Measurements from ENCODE around the gene MAP3K20. TPM values are rescaled to one million over a fixed set of nuclear protein-coding genes. Genes with fewer than 3 reads are reported as not detected.
A peak's percentile ranks its signal among the peaks of the same experiment; 100 is the strongest.

The MAP3K20 gene
- total RNA-seq, 1 experiment from 2014 or later, result 15.2 TPM

- POLR2A ChIA-PET, result no interaction called here
- H3K4me1 Mint-ChIP-seq, result peaks cover 11% of the 10 kb centered on the region
- H3K27me3 Mint-ChIP-seq (ENCODE audit: low read depth), result peaks cover under 1% of the 10 kb centered on the region
- H3K9me3 Mint-ChIP-seq, result peaks cover 7% of the 10 kb centered on the region
- CTCF ChIA-PET, result interaction anchor here (3.5 kb wide), 1 partner anchor 11 kb away, joined by 13 read pairs; no protein-coding TSS in a partner anchor
- no peak for TF ChIP-seq MAX (CRISPR knock-in tag; IDR thresholded peaks at IDR 0.05)
- TF ChIP-seq NFATC4 (CRISPR knock-in tag; IDR thresholded peaks at IDR 0.05), result no peak
- no peak for TF ChIP-seq ATF2 (CRISPR knock-in tag; IDR thresholded peaks at IDR 0.05; ENCODE audit: borderline replicate concordance, low read depth)
- no peak for TF ChIP-seq ZNF317 (CRISPR knock-in tag; IDR thresholded peaks at IDR 0.05; ENCODE audit: borderline replicate concordance, low read depth)
- no peak for TF ChIP-seq MYBL2 (CRISPR knock-in tag; IDR thresholded peaks at IDR 0.05)
- TF ChIP-seq MXD4 (CRISPR knock-in tag; IDR thresholded peaks at IDR 0.05; ENCODE audit: borderline replicate concordance), result no peak
- no peak for TF ChIP-seq RELA (CRISPR knock-in tag; IDR thresholded peaks at IDR 0.05; ENCODE audit: borderline replicate concordance)
- TF ChIP-seq, protein P1, sequence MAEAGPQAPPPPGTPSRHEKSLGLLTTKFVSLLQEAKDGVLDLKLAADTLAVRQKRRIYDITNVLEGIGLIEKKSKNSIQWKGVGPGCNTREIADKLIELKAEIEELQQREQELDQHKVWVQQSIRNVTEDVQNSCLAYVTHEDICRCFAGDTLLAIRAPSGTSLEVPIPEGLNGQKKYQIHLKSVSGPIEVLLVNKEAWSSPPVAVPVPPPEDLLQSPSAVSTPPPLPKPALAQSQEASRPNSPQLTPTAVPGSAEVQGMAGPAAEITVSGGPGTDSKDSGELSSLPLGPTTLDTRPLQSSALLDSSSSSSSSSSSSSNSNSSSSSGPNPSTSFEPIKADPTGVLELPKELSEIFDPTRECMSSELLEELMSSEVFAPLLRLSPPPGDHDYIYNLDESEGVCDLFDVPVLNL (CRISPR knock-in tag; IDR thresholded peaks at IDR 0.05; ENCODE audit: borderline replicate concordance, low read depth), result no peak
- no peak for TF ChIP-seq JUN (CRISPR knock-in tag; IDR thresholded peaks at IDR 0.05)
- TF ChIP-seq CREB1 (CRISPR knock-in tag; IDR thresholded peaks at IDR 0.05), result no peak
- no peak for TF ChIP-seq TP53 (CRISPR knock-in tag; IDR thresholded peaks at IDR 0.05)
- no peak for TF ChIP-seq ZNF425 (CRISPR knock-in tag; conservative IDR thresholded peaks at IDR 0.05)
- DNase-seq (ENCODE audit: low spot score) (no peak), ATAC-seq (no peak)
- no peak overlapping the region for H3K4me3 Mint-ChIP-seq
- H3K36me3 Mint-ChIP-seq, result no peaks in the 10 kb centered on the region
- no peak overlapping the region for H3K27ac Mint-ChIP-seq
Observed at GRCh38 chr2:173079973-173080860, 4.6 kb downstream of the MAP3K20 start.

DNA sequence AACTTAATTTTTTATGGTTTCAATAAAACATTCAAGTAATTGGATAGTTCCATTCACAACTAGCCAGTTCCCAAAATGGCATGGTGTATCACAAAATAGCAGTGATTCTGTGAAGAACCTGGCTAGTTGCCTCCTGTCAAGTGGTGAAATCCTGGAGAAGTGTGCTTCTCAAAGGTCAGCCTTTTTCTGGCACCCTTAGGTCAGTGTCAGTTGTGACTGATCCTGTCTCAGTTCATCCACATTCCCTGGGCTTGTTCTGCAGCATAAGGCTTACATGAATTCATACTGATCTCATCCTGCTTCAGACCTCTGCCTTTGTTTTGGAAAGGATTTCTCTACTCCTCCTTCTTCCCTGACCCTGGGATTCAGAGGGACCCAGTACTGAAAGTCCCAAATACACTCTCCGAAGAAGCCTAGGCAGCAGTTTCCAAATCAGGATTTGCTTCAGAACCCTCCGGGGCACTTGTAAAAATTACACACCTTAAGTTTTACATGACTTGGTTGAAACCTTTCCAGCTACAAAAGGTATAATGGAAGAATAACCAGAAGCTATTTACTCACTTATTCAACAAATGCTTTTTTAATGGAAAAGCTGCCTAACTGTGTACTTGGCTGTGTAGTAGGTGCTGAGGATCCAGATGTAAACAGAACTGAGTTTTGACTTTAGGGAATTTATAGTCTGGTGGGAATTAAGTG lies 11.0 kb downstream of the MAP3K20 start:
- POLR2A ChIA-PET, result no interaction called here
- Mint-ChIP-seq H3K4me1 (peaks cover 28% of the 10 kb centered on the region), H3K9me3 (no peaks in the 10 kb centered on the region), H3K4me3 (no peak overlapping the region), H3K36me3 (no peaks in the 10 kb centered on the region), H3K27me3 (ENCODE audit: low read depth) (no peaks in the 10 kb centered on the region), H3K27ac (peak overlapping the region; percentile 64)
- DNase-seq (ENCODE audit: low spot score) (no peak), ATAC-seq (no peak)
- TF ChIP-seq, protein P2, sequence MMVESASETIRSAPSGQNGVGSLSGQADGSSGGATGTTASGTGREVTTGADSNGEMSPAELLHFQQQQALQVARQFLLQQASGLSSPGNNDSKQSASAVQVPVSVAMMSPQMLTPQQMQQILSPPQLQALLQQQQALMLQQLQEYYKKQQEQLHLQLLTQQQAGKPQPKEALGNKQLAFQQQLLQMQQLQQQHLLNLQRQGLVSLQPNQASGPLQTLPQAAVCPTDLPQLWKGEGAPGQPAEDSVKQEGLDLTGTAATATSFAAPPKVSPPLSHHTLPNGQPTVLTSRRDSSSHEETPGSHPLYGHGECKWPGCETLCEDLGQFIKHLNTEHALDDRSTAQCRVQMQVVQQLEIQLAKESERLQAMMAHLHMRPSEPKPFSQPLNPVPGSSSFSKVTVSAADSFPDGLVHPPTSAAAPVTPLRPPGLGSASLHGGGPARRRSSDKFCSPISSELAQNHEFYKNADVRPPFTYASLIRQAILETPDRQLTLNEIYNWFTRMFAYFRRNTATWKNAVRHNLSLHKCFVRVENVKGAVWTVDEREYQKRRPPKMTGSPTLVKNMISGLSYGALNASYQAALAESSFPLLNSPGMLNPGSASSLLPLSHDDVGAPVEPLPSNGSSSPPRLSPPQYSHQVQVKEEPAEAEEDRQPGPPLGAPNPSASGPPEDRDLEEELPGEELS (CRISPR knock-in tag; IDR thresholded peaks at IDR 0.05), result no peak
- TF ChIP-seq RELA (CRISPR knock-in tag; IDR thresholded peaks at IDR 0.05; ENCODE audit: borderline replicate concordance), result no peak
- CTCF ChIA-PET, result interaction anchor here (1.7 kb wide), 1 partner anchor 60 kb away, joined by 4 read pairs; no protein-coding TSS in a partner anchor

All from WTC11 (cell line).